CD14-positive monocyte (primary cell): ENCODE results near the gene SALL3. TPM values are rescaled to one million over a fixed set of nuclear protein-coding genes. Genes with fewer than 3 reads are reported as not detected.

ENCODE experiments used
- DNase-seq, 3 donors: peaks; one replicate each; pipeline ENCODE4 v3.0.0-alpha.2; 2011 to 2022
- H2AFZ ChIP-seq: 2 replicates; pipeline ENCODE4 v1.6.0; 2012; ENCODE audit warnings: mild to moderate bottlenecking, low read depth, low read length, inconsistent platforms; ENCODE audit not compliant: insufficient read depth, poor library complexity, severe bottlenecking
- H3K27ac ChIP-seq, 2 donors: 1 replicate in 1 of 2; 2 replicates in 1 of 2; pipeline ENCODE4 v1.5.1; 2012 to 2013; ENCODE audit warnings: low read length in 2 of 2, control low read depth in 1 of 2, inconsistent platforms in 1 of 2, low read depth in 1 of 2, mild to moderate bottlenecking in 1 of 2
- H3K27me3 ChIP-seq, 2 donors: one replicate each; pipeline versions ENCODE4 v1.6.0 to v1.6.1; 2011 to 2013; ENCODE audit warnings: low read length in 2 of 2; ENCODE audit not compliant: control insufficient read depth in 2 of 2, insufficient read depth in 2 of 2
- H3K36me3 ChIP-seq, 2 donors: replicated peaks in 1 of 2; 1 replicate in 1 of 2; 2 replicates in 1 of 2; pipeline versions ENCODE4 v1.5.1 to v1.6.1; 2012 to 2013; ENCODE audit warnings: low read length in 2 of 2, control low read depth in 1 of 2, inconsistent platforms in 1 of 2, mild to moderate bottlenecking in 1 of 2; ENCODE audit not compliant: insufficient read depth in 2 of 2, control insufficient read depth in 1 of 2
- H3K4me1 ChIP-seq, 2 donors: 1 replicate in 1 of 2; 2 replicates in 1 of 2; pipeline versions ENCODE4 v1.5.1 to v1.6.1; 2012 to 2013; ENCODE audit warnings: low read length in 2 of 2, control low read depth in 1 of 2, inconsistent platforms in 1 of 2, mild to moderate bottlenecking in 1 of 2, moderate library complexity in 1 of 2; ENCODE audit not compliant: insufficient read depth in 2 of 2, control insufficient read depth in 1 of 2
- H3K4me2 ChIP-seq: replicated peaks from 2 replicates; pipeline ENCODE3; 2012; ENCODE audit warnings: low read length, moderate library complexity, mild to moderate bottlenecking; ENCODE audit not compliant: poor library complexity, severe bottlenecking; ENCODE audit errors: extremely low read depth
- H3K4me3 ChIP-seq, 3 experiments: fragments of 200-600 bp in 1 of 3; sonication (generic) in 1 of 3; replicated peaks in 1 of 3; 1 replicate in 2 of 3; 2 replicates in 1 of 3; pipeline ENCODE4 v1.5.1; 2011 to 2013; ENCODE audit warnings: low read length in 3 of 3, mild to moderate bottlenecking in 3 of 3, control low read depth in 2 of 3, low read depth in 2 of 3, inconsistent platforms in 1 of 3, moderate library complexity in 1 of 3
- H3K79me2 ChIP-seq: 2 replicates; pipeline ENCODE4 v1.6.0; 2012; ENCODE audit warnings: mild to moderate bottlenecking, control low read depth, inconsistent platforms, low read length, moderate library complexity; ENCODE audit not compliant: insufficient read depth
- H3K9ac ChIP-seq: 2 replicates; pipeline ENCODE4 v1.6.0; 2017; ENCODE audit warnings: low read length, mild to moderate bottlenecking; ENCODE audit not compliant: insufficient read depth, poor library complexity, severe bottlenecking
- H3K9me3 ChIP-seq, 2 donors: replicated peaks in 1 of 2; 1 replicate in 1 of 2; 2 replicates in 1 of 2; pipeline versions ENCODE4 v1.5.1 to v1.6.1; 2012 to 2013; ENCODE audit warnings: low read length in 2 of 2, control low read depth in 1 of 2; ENCODE audit not compliant: control insufficient read depth in 1 of 2, insufficient read depth in 1 of 2
- H4K20me1 ChIP-seq: 2 replicates; pipeline ENCODE4 v1.6.0; 2012; ENCODE audit warnings: mild to moderate bottlenecking, low read length, control low read depth, moderate library complexity; ENCODE audit not compliant: insufficient read depth
- H3K27ac Mint-ChIP-seq, 7 donors: one replicate each; pipeline ENCODE4 v1.8.0; 2020; ENCODE audit warnings: mild to moderate bottlenecking in 7 of 7, mixed read lengths in 7 of 7, moderate library complexity in 6 of 7, inconsistent platforms in 2 of 7
- H3K27me3 Mint-ChIP-seq, 3 donors: one replicate each; pipeline ENCODE4 v1.8.0; 2021 to 2022; ENCODE audit warnings: low read depth in 3 of 3, mild to moderate bottlenecking in 3 of 3, mixed read lengths in 3 of 3, moderate library complexity in 3 of 3, inconsistent platforms in 1 of 3
- H3K36me3 Mint-ChIP-seq, 2 donors: one replicate each; pipeline ENCODE4 v1.8.0; 2020; ENCODE audit warnings: mixed read lengths in 2 of 2, inconsistent platforms in 1 of 2, mild to moderate bottlenecking in 1 of 2
- H3K4me1 Mint-ChIP-seq: one replicate; pipeline ENCODE4 v1.8.0; 2020; ENCODE audit warnings: mild to moderate bottlenecking, mixed read lengths
- H3K4me3 Mint-ChIP-seq, 2 donors: one replicate each; pipeline ENCODE4 v1.8.0; 2020; ENCODE audit warnings: mild to moderate bottlenecking in 2 of 2, mixed read lengths in 2 of 2, moderate library complexity in 1 of 2
- H3K9me3 Mint-ChIP-seq, 7 donors: one replicate each; pipeline ENCODE4 v1.8.0; 2020 to 2022; ENCODE audit warnings: mixed read lengths in 7 of 7, mild to moderate bottlenecking in 6 of 7, moderate library complexity in 6 of 7, inconsistent platforms in 2 of 7
- WGBS: methylation state at CpG from one replicate; pipeline ENCODE4 v1.1.5; 2013; ENCODE audit warnings: missing lambda C conversion rate; ENCODE audit not compliant: insufficient coverage; 5-methylcytosine and 5-hydroxymethylcytosine counted together
- intact Hi-C, 2 donors: fragments of 100-400 bp; cut with micrococcal nuclease; formaldehyde crosslinking; loops; one replicate each; pipeline versions ENCODE4 v1.15.0 to v1.15.1; 2023
- polyA plus RNA-seq, 3 donors: library from polyadenylated mRNA; depleted of rRNA in 1 of 3; unstranded in 2 of 3; stranded (reverse) in 1 of 3; fragments of 300-500 nt in 2 of 3; fragments of >200 nt in 1 of 3; fragmentation: Illumina TruSeq in 2 of 3; gene quantifications; 1 replicate in 2 of 3; 2 replicates in 1 of 3; pipeline ENCODE4 v1.2.3, GENCODE V29; 2012 to 2021
- TF ChIP-seq, protein P1 (sequence below): fragments of 200-600 bp; IDR thresholded peaks from one replicate; pipeline ENCODE4 v1.8.0; 2022; ENCODE audit warnings: antibody characterized with exemption, mild to moderate bottlenecking

The SALL3 gene
- polyA plus RNA-seq, 3 donors, result not detected

DNA sequence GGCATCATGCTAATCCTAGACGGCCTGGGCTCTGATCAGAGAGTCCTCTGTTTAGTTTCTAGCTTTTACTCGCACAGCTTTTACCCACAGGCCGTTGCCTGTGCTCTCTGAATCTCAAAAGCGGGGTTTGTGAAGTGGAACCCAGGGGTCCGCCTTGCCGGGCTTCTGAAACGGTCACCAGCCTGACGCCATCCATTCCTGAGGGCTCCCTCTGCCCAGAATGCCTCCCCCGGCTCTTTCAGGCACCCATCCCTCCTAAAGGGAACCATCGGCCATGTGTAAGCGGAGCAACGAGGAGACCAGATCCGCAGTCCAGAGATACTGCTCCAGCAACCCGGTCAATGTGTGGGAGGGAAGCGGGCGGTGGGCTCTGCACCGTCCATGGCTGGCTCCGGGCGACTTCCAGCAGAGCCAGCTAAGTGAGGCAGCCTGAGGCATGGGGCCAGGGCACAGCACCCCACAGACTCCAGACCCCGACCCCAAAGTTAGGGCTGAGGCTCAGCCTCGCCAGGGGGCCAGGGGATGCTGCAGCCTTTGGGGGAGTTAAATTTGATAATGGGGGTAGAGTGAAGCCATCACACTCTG, 28.8 kb downstream of the SALL3 start:
- no peaks in the 10 kb centered on the region for H3K4me1 ChIP-seq
- no peak overlapping the region for H2AFZ ChIP-seq
- peaks cover 0 to 29% of the 10 kb centered on the region in 2 donors for H3K9me3 ChIP-seq
- no peak overlapping the region for H3K27ac ChIP-seq
- H3K79me2 ChIP-seq, result no peaks in the 10 kb centered on the region
- no peak for DNase-seq
- 91% methylated on average over 20 of the region's 21 CpGs for WGBS
- Mint-ChIP-seq H3K27ac (no peak overlapping the region), H3K27me3 (peaks cover 3 to 11% (median 5%) of the 10 kb centered on the region in 3 donors), H3K4me3 (no peak overlapping the region), H3K36me3 (no peaks in the 10 kb centered on the region), H3K4me1 (no peaks in the 10 kb centered on the region), H3K9me3 (peaks cover 3 to 21% (median 13%) of the 10 kb centered on the region in 7 donors)
- H3K36me3 ChIP-seq, result no peaks in the 10 kb centered on the region
- intact Hi-C loops, result no loop called here
- H3K4me3 ChIP-seq, result no peak overlapping the region
- TF ChIP-seq, protein P1, sequence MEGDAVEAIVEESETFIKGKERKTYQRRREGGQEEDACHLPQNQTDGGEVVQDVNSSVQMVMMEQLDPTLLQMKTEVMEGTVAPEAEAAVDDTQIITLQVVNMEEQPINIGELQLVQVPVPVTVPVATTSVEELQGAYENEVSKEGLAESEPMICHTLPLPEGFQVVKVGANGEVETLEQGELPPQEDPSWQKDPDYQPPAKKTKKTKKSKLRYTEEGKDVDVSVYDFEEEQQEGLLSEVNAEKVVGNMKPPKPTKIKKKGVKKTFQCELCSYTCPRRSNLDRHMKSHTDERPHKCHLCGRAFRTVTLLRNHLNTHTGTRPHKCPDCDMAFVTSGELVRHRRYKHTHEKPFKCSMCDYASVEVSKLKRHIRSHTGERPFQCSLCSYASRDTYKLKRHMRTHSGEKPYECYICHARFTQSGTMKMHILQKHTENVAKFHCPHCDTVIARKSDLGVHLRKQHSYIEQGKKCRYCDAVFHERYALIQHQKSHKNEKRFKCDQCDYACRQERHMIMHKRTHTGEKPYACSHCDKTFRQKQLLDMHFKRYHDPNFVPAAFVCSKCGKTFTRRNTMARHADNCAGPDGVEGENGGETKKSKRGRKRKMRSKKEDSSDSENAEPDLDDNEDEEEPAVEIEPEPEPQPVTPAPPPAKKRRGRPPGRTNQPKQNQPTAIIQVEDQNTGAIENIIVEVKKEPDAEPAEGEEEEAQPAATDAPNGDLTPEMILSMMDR, result no peak
- no peak overlapping the region for H3K4me2 ChIP-seq
- H3K9ac ChIP-seq, result no peak overlapping the region
- no peaks in the 10 kb centered on the region for H4K20me1 ChIP-seq
- H3K27me3 ChIP-seq, result peaks cover 0 to 6% of the 10 kb centered on the region in 2 donors

DNA sequence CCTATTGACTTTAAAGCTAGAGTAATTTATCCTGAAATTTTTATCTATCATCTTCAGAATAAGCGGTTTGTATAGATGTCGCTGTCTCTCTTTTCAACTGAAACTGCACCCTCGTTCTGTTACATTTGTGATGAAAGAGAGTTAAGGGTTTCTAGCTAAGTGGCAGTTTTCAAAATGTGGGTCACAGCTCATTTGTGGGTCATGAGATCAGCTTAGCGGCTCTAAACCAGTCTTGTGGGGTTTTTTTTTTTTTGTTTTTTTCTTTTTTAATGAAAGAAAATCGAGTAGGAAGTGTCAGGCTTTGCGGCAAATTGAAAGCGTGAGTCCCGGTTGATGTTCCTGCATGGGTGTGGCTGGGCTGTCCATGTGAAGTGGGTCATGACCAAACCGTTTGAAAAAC, 31.2 kb downstream of the SALL3 start:
- Histone ChIP-seq H4K20me1 (no peaks in the 10 kb centered on the region), H3K9me3 (peaks cover 0 to 28% of the 10 kb centered on the region in 2 donors), H3K4me2 (no peak overlapping the region), H3K36me3 (no peaks in the 10 kb centered on the region), H3K4me3 (no peak overlapping the region), H3K27me3 (peaks cover 0 to 3% of the 10 kb centered on the region in 2 donors), H3K9ac (no peak overlapping the region), H3K4me1 (no peaks in the 10 kb centered on the region), H3K27ac (no peak overlapping the region), H3K79me2 (no peaks in the 10 kb centered on the region), H2AFZ (no peak overlapping the region)
- DNase-seq, result no peak
- 94% methylated on average over 4 of the region's 9 CpGs for WGBS
- TF ChIP-seq, protein P1, result no peak
- peaks cover 2 to 7% (median 4%) of the 10 kb centered on the region in 3 donors for H3K27me3 Mint-ChIP-seq
- H3K27ac Mint-ChIP-seq, result no peak overlapping the region
- no peaks in the 10 kb centered on the region for H3K4me1 Mint-ChIP-seq
- H3K4me3 Mint-ChIP-seq, result no peak overlapping the region
- peaks cover 3 to 19% (median 12%) of the 10 kb centered on the region in 7 donors for H3K9me3 Mint-ChIP-seq
- intact Hi-C loops, result no loop called here
- H3K36me3 Mint-ChIP-seq, result no peaks in the 10 kb centered on the region
